ENCODE results near the gene EPB41L2. TPM values are rescaled to one million over a fixed set of nuclear protein-coding genes. Genes with fewer than 3 reads are reported as not detected.
"Not testable (repeated sequence)": the region's sequence is repeated elsewhere in the genome, so short reads cannot be mapped to it uniquely, and the experiment has no call there.

The EPB41L2 gene
- total RNA-seq, 2 donors from 2014 or later: 30.5 to 31.0 TPM

DNA sequence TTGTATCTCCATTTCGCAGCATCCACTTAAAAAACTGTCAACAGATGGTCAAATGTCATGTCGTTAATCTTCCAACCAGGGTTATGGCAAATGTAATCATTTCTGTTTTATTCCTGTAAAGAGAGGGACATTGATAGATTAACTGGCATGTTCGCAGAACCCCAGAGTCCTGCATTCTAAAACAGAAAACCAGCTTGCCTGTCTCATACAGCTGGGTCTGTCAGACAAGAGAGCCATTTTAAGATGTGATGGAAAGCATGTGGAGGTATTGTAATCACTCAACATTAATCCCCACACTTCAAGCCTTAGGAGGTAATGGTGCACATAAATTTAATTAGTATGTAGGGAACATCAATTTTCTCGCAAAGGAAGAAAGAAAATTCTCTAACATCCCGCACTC, 231.4 kb downstream of the EPB41L2 start:
- Mint-ChIP-seq H3K4me1 (ENCODE audit: low read depth in 2 of 2) (no peaks in the 10 kb centered on the region), H3K9me3 (no peaks in the 10 kb centered on the region), H3K27me3 (no peaks in the 10 kb centered on the region), H3K36me3 (no peaks in the 10 kb centered on the region), H3K4me3 (no peak overlapping the region), H3K27ac (no peak overlapping the region)
- DNase-seq (ENCODE audit: low spot score) (no peak), ATAC-seq (no peak)

DNA sequence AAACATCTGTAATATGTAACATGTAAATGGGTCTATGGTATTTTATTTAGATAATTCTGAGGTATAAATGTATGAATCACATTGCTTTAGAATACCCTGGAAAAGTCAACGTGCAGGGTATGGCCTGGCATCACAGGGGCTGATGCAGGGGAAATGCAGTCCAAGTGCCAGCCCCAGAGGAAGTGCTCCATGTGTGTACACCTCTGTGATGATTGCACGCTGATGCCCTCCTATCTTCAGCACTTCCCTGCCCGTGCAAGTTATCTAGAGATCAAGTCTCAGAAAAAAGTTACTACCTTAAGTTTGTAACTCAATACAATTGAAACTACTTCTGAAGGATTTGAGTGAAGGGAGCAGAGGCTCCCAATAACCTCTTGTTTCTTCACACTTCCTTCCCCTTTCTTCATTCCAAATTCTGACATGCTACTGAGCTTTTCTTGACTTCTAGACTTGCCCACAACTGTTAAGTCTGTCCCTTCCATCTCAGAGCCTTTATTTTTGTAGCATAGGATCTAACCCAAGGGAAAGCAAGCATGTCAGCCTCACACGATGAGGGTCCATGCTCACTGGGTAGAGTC, 233.6 kb downstream of the EPB41L2 start:
- Mint-ChIP-seq H3K4me3 (no peak overlapping the region), H3K9me3 (no peaks in the 10 kb centered on the region), H3K4me1 (ENCODE audit: low read depth in 2 of 2) (no peaks in the 10 kb centered on the region), H3K27ac (no peak overlapping the region), H3K27me3 (no peaks in the 10 kb centered on the region), H3K36me3 (no peaks in the 10 kb centered on the region)
- ATAC-seq: no peak
- no peak for DNase-seq (ENCODE audit: low spot score)

DNA sequence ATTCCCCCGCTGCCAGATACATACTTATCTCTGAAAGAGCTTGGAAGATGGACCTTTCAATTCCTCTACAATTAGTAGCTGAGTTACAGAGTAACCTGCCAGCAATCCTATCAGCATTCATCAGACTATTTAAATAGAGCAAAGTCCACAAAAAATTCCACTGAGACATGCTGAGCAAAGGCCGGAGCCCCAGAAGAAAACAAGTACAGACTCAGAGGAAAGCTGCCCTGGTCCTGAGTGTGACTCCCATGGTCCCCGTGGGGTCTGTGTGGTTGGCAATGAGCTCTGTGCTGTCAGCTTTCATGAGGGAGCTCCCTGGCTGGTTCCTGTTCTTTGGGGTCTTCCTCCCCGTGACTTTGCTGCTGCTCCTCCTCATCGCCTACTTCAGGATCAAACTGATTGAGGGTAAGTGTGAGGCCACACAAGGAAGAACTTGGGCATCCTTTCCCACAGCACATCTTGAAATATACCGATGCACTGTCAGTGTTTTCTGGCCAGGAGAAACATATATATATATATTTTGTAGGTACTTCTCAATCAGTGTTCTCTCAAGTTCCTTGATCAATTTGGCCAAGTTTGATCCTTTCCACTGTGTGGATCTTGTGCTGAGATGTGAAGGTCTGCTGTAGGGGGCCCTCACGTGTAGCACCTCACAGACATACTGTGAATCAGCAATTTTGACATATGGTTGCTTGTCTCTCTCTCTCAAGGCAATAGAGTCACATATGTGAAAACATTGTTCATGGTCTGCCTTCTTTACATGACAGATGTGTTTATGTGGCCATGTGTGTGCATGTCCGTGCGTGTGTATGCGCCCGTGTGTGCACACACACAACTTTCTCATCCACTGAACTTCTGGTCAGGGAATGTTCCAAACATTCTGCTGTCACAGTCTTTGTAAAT, 235.5 kb downstream of the EPB41L2 start, which contains the start of gene SMLR1:
TSS of gene SMLR1 (plus strand) at position 160 of the 903 bp plus-strand sequence. CDS start at position 168, 8 bp downstream.
- no peaks in the 10 kb centered on the region for H3K9me3 Mint-ChIP-seq

DNA sequence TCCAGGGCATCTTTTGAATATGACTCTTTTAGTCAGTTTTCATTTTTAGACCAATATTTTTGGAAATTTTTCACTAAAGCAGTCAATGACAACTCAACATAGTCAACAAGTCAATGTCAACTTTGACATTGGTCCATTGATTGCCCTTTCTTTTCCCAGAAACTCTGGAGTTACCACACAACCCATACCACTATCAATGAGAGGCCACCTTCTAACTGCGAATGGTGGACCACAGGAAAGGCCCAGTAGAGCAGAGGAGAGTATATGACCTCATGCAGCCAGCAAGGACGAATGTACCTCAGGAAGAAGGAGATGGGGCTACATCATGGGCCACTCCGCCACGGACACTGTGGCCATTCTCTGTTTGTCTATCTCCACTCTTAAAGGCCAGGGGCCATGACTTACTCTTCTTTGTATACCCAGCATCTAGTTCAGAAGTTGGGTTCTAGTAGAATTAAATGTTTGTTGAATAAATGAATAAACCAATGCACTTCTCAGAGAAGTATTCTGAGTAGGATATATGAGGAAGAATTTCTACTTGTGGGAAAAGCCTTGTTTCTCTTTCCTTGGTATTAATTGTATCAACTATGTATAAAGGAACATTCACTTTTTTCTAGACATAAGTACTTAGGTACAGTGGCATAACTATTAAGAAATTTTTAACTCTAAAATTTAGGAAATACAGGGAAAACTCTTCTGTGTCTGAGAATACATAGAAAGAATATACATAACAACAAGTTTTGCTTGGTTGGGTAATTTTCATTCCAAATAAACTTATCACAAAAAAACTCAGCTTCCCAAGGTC, 236.4 kb downstream of the EPB41L2 start:
- H3K36me3 Mint-ChIP-seq: no peaks in the 10 kb centered on the region
- ATAC-seq (no peak), DNase-seq (ENCODE audit: low spot score) (no peak)
- no peak overlapping the region for H3K27ac Mint-ChIP-seq
- no peaks in the 10 kb centered on the region for H3K4me1 Mint-ChIP-seq (ENCODE audit: low read depth in 2 of 2)
- H3K9me3 Mint-ChIP-seq: no peaks in the 10 kb centered on the region
- no peaks in the 10 kb centered on the region for H3K27me3 Mint-ChIP-seq
- no peak overlapping the region for H3K4me3 Mint-ChIP-seq

More for the DNA sequence above, 235.5 kb downstream of the EPB41L2 start, which contains the start of gene SMLR1:
- Mint-ChIP-seq H3K27me3 (no peaks in the 10 kb centered on the region), H3K4me3 (no peak within 1 kb of the TSS), H3K4me1 (ENCODE audit: low read depth in 2 of 2) (no peaks in the 10 kb centered on the region), H3K27ac (no peak within 1 kb of the TSS), H3K36me3 (no peaks in the 10 kb centered on the region)
- ATAC-seq (no peak), DNase-seq (ENCODE audit: low spot score) (no peak)

DNA sequence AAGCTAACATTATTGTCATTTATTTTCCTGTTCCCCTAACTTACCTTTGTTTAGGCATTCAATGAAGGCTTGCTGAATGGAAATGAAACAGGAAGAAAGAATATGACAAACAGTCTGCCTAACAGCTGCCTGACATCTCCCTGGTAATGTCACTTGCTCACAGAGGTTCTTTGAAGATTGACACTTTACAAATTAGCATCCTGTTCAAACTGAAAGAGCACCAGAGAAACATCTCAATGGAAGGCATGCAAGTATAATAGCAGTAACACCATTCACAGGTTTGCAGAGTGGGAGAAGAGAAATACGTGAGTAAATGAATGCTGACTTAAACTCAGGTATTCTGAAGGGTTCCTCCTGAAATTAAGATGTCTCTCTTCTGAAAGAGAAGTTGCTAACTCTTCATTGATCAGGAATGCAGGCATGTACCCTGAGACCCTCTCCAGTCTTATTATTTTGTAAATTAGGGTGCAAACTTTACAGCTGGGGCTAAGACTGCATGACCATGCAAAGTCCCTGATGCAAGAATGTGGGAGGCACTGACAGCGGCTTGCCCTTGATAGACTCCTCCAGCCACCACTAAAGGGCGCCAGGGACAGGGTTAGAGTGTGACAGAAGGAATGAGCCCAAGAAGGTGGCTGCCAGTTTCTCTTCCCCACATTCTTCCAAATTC, 237.1 kb downstream of the EPB41L2 start:
- H3K4me1 Mint-ChIP-seq (ENCODE audit: low read depth in 2 of 2): no peaks in the 10 kb centered on the region
- DNase-seq (ENCODE audit: low spot score) (no peak), ATAC-seq (no peak)
- H3K9me3 Mint-ChIP-seq: no peaks in the 10 kb centered on the region
- no peaks in the 10 kb centered on the region for H3K36me3 Mint-ChIP-seq
- no peak overlapping the region for H3K27ac Mint-ChIP-seq
- no peak overlapping the region for H3K4me3 Mint-ChIP-seq
- peaks cover 0 to 3% of the 10 kb centered on the region in 2 donors for H3K27me3 Mint-ChIP-seq

DNA sequence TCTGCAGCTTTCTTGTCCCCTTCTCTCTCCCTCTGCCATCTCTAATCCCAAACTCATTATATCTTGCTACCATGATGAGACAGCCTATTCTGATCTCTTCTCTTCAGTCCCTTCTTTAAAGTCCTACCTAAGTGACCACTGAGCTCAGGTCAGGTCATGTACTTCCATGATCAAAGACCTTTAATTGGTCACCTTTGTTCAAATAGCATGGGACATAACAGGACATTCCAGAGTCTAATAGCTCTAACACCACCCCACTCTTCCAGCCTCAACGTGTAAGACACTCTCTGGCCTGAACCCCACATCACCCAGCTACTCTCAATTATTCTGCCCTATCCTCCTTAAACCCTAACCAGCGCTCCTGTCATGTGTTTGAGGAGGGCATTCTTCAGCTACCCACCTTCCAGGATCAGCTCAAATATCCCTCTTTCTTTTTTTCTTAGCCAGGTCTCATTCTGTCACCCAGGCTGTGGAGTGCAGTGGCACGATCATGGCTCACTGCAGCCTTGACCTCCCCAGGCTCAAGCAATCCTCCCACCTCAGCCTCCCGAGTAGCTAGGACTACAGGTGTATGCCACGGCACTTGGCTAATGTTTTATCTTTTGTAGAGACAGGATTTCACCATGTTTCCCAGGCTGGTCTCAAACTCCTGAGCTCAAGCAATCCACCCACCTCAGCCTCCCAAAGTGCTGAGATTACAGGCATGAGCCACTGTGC, 237.9 kb downstream of the EPB41L2 start:
- no peak for DNase-seq (ENCODE audit: low spot score)
- peaks cover 0 to 3% of the 10 kb centered on the region in 2 donors for H3K27me3 Mint-ChIP-seq

DNA sequence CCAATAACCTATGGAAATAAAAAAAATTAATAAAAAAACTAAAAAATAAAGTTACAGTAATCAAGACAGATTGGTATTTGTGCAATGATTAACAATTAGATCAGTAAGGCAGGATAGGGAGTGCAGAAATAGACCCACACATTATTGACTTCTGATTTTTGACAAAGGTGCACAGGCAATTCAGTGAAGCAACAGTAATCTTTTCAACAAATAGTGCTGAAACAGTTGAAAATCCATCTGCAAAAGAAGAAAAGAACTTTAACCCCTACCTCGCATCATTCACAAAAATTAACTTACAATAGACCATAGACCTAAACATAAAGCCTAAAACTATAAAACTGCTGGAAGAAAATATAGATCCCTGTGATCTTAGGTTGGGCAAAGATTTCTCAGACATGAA, 240.3 kb downstream of the EPB41L2 start:
- Mint-ChIP-seq H3K27me3 (peaks cover 3 to 11% of the 10 kb centered on the region in 2 donors), H3K4me1 (ENCODE audit: low read depth in 2 of 2) (no peaks in the 10 kb centered on the region), H3K9me3 (peaks cover 2% of the 10 kb centered on the region), H3K27ac (no peak overlapping the region), H3K4me3 (no peak overlapping the region), H3K36me3 (peaks cover 5% of the 10 kb centered on the region)
- no peak for DNase-seq (ENCODE audit: low spot score)
- ATAC-seq: no peak

More for the DNA sequence above, 237.9 kb downstream of the EPB41L2 start:
- peak in 1 of 2 donors; percentile 52 for ATAC-seq
- H3K4me1 Mint-ChIP-seq (ENCODE audit: low read depth in 2 of 2): no peaks in the 10 kb centered on the region
- H3K4me3 Mint-ChIP-seq: no peak overlapping the region
- H3K9me3 Mint-ChIP-seq: no peaks in the 10 kb centered on the region
- no peaks in the 10 kb centered on the region for H3K36me3 Mint-ChIP-seq
- H3K27ac Mint-ChIP-seq: no peak overlapping the region

DNA sequence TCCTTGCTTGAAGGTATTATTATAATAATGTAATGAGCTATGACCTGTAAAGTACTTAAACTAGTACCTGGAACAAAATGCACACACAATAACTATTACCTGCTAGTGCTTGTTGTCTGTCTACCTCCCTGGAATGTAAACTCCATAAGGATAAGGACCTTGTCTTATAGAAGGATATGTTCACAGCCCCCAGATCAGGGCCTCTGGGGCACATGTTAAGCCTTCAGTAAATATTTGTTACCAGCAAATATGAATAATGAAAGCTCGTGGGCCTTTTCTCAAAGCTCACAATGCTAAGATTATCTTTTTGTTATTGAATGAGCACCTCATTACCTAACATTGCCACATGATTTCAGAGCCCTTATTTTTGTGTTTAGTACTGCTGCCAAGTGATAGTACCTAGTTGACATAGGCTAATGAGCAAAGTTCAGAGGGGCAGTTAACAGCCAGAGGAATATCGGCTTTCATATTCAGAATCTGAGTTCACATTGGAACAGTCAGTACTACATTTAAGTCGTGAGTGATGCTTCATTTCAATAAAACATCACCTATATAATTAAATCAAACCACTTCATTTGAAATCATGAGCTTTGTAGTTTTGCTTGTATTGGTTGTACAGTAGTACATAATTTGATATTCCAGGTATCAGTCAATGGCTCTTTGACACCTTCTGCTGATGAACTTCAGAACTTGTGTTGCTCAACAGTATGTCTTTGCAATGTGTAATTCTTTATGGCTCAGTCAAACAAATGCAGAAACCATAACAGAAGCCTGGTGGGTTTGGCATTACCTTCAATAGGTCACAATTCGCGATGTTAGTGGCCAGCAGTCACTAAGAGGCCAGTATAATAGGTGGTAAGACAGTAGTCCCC, 247.6 kb downstream of the EPB41L2 start:
- Mint-ChIP-seq H3K9me3 (peaks cover 2% of the 10 kb centered on the region), H3K4me3 (no peak overlapping the region), H3K27ac (no peak overlapping the region), H3K27me3 (peaks cover 0 to 11% of the 10 kb centered on the region in 2 donors), H3K36me3 (peaks cover 12% of the 10 kb centered on the region), H3K4me1 (ENCODE audit: low read depth in 2 of 2) (no peaks in the 10 kb centered on the region)
- DNase-seq (ENCODE audit: low spot score): no peak
- no peak for ATAC-seq

DNA sequence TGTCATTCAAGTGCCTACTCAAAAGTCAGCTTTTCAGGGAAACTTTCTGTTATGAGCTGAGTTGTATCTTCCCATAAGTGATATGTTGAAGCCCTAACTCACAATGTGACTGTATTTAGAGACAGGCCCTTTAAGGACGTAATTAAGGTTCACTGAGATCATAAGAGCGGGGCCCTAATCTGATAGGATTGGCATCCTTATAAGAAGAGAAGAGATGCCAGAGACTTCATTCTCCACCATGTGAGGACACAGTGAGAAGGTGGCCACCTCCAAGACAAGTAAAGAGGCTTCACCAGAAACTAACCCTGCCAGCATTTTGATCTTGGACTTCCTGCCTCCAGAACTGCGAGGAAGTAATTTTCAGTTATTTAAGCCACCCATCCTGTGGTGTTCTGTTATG, 248.5 kb downstream of the EPB41L2 start:
- H3K27ac Mint-ChIP-seq: no peak overlapping the region
- no peak for ATAC-seq
- DNase-seq (ENCODE audit: low spot score): no peak
- H3K27me3 Mint-ChIP-seq: peaks cover 0 to 7% of the 10 kb centered on the region in 2 donors
- no peaks in the 10 kb centered on the region for H3K4me1 Mint-ChIP-seq (ENCODE audit: low read depth in 2 of 2)
- no peak overlapping the region for H3K4me3 Mint-ChIP-seq
- peaks cover 12% of the 10 kb centered on the region for H3K36me3 Mint-ChIP-seq
- peaks cover 2% of the 10 kb centered on the region for H3K9me3 Mint-ChIP-seq

DNA sequence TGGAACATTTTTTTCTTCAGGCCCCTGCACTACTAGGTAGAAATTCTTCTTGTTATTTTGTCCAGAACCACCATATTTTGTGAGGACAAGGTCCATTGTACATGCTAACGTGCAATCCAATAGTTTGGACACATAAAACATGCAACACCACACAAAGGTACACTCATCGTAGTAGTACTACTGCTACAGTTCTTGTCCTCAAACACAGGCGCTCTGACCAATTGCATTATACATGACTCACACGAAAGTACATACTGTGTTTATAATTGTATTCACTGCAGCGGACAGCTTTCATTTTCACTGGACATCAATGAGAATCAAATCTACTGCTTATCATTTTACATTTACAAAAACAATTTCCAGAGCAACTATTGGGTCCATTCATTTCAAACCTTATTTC, 251.1 kb downstream of the EPB41L2 start:
- no peaks in the 10 kb centered on the region for H3K9me3 Mint-ChIP-seq
- no peaks in the 10 kb centered on the region for H3K4me1 Mint-ChIP-seq (ENCODE audit: low read depth in 2 of 2)
- ATAC-seq (no peak), DNase-seq (ENCODE audit: low spot score) (no peak)
- no peak overlapping the region for H3K4me3 Mint-ChIP-seq
- H3K27ac Mint-ChIP-seq: no peak overlapping the region
- H3K27me3 Mint-ChIP-seq: no peaks in the 10 kb centered on the region
- no peaks in the 10 kb centered on the region for H3K36me3 Mint-ChIP-seq

DNA sequence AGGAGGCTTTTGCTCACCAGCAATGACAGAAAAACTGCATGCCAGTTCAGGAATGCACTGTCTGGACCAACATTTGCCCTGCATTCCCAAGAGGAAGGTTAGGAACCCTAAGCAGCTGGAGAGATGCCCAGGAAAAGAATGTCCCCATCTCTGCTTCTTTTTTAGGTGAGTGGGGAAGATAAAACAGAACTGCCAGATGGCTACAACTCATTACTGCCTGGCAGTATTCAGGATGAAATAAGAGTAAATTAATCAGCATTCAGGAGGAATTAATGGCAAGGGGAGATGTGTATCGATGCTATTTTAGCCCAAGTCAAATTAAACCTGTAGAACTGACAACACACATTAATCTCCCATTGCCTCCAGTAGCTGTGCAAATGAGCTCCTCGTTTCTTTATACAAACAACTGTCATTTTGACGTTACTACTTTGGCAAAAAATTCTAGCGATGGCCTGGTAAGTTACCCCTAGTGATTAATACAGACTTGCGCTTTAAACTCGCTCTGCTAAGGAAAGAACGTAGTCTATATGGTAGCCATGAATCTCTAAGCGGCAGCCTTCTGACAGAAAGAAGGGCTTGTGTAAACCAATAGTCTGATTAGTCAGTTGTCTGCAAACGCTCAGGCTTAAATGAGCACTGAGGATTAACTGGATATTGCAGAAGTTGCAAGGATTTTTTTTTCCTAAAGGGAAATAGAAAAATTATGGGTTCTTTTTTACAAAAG, 252.6 kb downstream of the EPB41L2 start:
- Mint-ChIP-seq H3K4me1 (ENCODE audit: low read depth in 2 of 2) (no peaks in the 10 kb centered on the region), H3K9me3 (no peaks in the 10 kb centered on the region), H3K36me3 (no peaks in the 10 kb centered on the region), H3K27ac (no peak overlapping the region), H3K27me3 (peaks cover 0 to 2% of the 10 kb centered on the region in 2 donors), H3K4me3 (no peak overlapping the region)
- ATAC-seq (no peak), DNase-seq (ENCODE audit: low spot score) (no peak)

DNA sequence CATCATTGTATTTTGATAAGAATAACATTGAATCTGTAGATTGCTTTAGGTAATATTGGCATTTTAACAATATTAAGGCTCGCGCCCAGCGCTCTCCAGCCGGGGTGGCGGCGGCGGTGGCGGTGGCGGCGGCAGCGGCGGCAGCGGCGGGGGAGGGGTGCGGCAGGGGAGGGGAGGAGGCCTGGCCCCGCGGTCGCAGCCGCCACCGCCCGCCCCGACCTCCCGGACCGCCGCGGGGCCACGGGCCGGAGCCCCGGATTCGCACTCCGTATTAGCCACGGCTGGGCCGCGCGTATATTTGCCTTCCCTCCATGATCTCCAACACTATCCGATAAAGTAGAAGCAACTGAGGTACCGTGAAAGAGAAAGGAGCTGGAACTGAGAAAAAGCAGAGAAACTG, 261.7 kb downstream of the EPB41L2 start:
- H3K4me3 Mint-ChIP-seq; DNase-seq (ENCODE audit: low spot score); H3K36me3 Mint-ChIP-seq; H3K4me1 Mint-ChIP-seq (ENCODE audit: low read depth in 2 of 2); H3K27ac Mint-ChIP-seq; ATAC-seq; H3K27me3 Mint-ChIP-seq; H3K9me3 Mint-ChIP-seq: not testable (repeated sequence)
